Head of caudate nucleus (tissue), 42 donors: ENCODE data around the gene EVPLL.
"Not testable (repeated sequence)": the region's sequence is repeated elsewhere in the genome, so short reads cannot be mapped to it uniquely, and the experiment has no call there.

ENCODE experiments used
- DNase-seq, 42 donors: peaks; one replicate each; pipeline versions ENCODE4 v3.0.0 to v3.0.0-alpha.2; 2020 to 2021; ENCODE audit warnings: mixed read lengths in 7 of 42
- intact Hi-C: fragments of 100-400 bp; cut with DNase I; formaldehyde crosslinking; loops from one replicate; pipeline ENCODE4 v1.15.0; 2022

The EVPLL gene

GRCh38 chr17:18374216-18374615 is 3.4 kb upstream of the EVPLL start:
- DNase-seq, result peak in 1 of 42 donors; percentile 12
- intact Hi-C loops, result no loop called here

DNA sequence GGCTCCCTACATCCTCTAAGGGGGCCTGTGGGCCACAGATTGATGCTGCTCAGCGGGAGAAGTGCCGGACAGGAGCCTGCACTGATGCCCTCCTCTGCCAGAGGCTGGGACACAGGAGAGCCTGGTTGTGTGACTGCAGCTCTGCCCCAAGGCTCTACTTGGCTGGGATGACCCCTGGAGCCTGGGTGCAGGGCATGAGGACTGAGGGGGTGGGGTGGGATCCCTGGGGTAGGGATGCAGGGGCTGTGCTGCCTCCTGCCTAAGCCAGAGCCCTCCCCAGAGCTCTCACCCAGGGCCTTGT is 577 bp downstream of the EVPLL start:
- intact Hi-C loops, result no loop called here
- peak in 1 of 42 donors; percentile 2 for DNase-seq

DNA sequence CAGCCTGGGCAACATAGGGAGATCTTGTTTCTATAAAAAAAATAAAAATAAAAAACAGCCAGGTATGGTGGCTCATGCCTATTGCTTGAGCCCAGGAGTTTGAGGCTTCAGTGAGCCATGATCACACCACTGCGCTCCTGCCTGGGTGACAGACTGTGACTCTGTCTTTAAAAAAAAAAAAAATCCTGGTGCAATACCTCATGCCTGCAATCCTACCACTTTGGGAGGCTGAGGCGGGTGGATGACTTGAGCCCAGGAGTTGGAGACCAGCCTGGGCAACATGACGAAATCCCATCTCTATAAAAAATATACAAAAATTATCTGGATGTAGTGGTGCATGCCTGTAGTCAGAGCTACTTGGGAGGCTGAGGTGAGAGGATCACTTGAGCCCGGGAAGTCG is 1.0 kb downstream of the EVPLL start:
- intact Hi-C loops, result not testable (repeated sequence)
- peak in 2 of 42 donors; percentile 26 to 28 for DNase-seq

GRCh38 chr17:18379246-18380146 is 1.9 kb downstream of the EVPLL start:
- intact Hi-C loops, result no loop called here
- peak in 2 of 42 donors; percentile 5 to 21 for DNase-seq

GRCh38 chr17:18380471-18381157 is 3.0 kb downstream of the EVPLL start:
- intact Hi-C loops, result no loop called here
- peak in 1 of 42 donors; percentile 9 for DNase-seq

DNA sequence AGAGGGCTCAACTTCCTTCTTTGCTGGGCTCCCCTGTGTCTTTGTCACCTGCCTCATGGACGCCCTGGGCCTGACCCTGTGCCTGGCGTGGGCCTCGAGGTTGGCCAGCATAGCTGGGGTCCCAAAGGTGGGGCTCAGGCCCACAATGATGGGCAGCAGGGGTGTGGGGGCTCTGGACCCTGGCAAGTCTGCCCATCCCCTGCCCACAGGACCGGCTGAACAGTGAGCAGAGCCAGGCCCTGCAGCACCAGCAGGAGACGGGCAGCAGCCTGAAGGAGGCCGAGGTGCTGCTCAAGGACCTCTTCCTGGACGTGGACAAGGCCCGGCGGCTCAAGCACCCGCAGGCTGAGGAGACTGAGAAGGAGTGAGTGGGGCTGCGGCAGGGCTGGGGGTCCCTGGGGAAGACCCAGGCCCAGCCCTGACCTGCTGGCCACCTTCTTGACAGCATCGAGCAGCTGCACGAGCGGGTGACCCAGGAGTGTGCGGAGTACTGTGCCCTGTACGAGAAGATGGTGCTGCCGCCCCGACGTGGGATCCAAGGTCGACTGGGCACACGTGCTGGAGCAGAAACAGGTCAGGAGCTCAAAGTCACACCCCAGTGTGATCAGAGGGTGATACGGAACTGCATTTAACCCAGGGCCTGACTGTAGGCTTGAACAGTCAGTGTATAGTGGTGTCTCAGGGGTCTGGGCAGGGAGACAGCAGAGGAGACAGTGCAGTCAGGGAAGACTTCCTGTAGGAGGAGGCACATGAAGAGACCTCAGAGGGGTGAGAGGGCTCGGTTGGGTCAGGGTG is 3.8 kb downstream of the EVPLL start:
- peak in 1 of 42 donors; percentile 28 for DNase-seq
- intact Hi-C loops, result no loop called here

GRCh38 chr17:18381953-18382245 is 4.3 kb downstream of the EVPLL start:
- intact Hi-C loops, result no loop called here

DNA sequence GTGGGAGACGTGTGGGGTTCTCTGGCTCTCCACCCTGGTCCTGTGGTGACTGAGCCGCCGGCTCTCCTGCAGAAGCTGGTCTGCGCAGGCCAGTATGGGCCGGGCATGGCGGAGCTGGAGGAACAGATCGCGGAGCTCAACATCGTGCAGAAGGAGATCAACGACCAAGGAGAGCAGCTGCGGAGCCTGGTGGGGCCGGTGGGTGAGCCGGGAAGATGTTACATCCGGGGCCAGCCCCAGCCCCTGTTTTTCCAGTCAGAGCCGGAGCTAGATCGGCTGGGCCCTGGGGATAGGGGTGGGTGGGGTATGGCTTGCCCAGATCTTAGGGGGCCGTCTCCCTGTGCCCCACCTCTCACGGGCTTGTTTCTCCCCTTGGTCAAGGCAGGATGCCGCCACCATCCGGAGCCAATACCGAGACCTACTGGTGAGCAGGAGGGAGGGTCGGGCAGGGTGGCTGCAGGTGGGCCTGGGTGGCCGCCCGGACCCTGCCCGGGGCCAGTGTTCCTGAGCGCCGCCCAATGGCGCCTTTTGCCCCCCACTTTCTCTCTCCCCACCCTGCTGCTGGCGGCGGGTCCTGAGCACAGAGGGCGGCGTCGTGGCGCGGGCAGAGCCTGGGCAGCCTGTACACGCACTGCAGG is 5.0 kb downstream of the EVPLL start:
- DNase-seq, result peak in 1 of 42 donors; percentile 22
- intact Hi-C loops, result no loop called here

More at GRCh38 chr17:18381953-18382245, 4.3 kb downstream of the EVPLL start:
- peak in 1 of 42 donors; percentile 15 for DNase-seq

DNA sequence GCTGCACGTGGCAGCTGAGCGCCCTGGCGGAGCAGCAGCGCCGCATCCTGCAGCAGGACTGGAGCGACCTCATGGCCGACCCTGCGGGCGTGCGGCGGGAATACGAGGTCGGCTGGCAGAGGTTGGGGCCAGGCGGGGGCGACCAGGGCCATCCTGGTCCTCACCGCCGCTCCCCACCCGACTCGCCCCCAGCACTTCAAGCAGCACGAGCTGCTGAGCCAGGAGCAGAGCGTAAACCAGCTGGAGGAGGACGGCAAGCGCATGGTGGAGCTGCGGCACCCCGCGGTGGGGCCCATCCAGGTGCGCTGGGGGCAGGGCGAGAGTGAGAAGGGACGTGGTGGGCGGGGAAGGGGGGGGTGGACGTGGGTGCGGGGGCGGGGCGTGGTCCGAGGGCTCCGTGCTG is 5.5 kb downstream of the EVPLL start:
- peak in 6 of 42 donors; percentile 16 to 38 (median 24) for DNase-seq
- intact Hi-C loops, result not testable (repeated sequence)

GRCh38 chr17:18384271-18384670 is 6.7 kb downstream of the EVPLL start:
- intact Hi-C loops, DNase-seq: not testable (repeated sequence)

DNA sequence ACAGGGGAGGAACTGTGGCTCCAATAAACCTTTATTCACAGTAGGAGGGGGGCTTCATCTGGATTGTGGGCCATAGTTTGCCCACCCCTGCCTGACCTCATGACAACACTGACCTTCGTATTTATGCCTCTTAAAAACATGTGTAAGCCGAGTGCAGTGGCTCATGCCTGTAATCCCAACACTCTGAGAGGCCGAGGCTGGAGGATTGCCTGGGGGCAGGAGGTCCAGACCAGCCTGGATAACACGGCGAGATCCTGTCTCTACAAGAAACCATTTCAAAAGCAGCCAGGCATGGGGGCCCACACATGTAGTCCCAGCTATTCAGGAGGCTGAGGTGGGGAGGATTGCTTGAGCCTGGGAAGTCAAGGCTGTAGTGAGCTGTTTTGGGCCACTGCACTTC is 10.0 kb downstream of the EVPLL start:
- intact Hi-C loops, result not testable (repeated sequence)
- peak in 1 of 42 donors; percentile 28 for DNase-seq

GRCh38 chr17:18388266-18388665 is 10.7 kb downstream of the EVPLL start:
- intact Hi-C loops, result not testable (repeated sequence)
- DNase-seq, result peak in 1 of 42 donors; percentile 21

DNA sequence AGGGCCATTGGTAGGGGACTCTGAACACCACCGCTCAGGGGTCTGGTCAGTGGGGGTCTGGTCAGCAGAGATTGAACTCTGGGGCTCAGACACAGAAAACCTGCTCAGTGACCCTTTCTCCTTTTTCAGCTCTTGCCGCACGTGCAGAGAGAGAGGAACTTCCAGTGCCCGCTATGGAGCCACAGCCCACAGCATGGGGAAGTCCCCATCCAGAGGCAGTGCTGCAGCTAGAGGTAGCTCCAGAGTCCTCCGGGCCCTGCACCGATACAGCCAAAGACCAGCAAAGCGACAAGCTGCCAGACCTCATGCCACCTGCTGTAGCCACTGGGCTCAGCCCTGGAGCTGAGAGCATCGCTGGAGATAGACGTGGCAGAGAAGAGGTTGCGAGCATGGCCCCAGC is 11.2 kb downstream of the EVPLL start:
- intact Hi-C loops, result not testable (repeated sequence)

GRCh38 chr17:18401872-18402590 is 24.5 kb downstream of the EVPLL start:
- intact Hi-C loops, DNase-seq: not testable (repeated sequence)

More for the DNA sequence above, 11.2 kb downstream of the EVPLL start:
- DNase-seq, result peak in 1 of 42 donors; percentile 7

DNA sequence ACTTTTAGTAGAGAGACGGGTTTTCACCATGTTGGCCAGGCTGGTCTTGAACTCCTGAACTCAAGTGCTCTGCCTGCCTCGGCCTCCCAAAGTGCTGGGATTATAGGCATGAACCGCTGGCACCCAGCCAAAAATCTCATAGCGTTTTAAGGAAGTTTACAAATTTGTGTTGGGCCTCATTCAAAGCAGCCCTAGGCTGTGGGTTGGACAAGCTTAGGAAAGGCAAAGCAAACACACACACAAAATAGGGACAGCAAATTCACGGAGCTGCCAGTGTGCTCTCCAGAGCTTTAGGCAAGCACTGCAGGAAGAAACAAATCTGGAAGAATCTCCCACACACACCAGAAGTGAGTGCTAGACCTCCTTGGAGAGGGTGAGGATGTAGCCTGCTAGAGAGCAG is 25.6 kb downstream of the EVPLL start:
- DNase-seq, intact Hi-C loops: not testable (repeated sequence)

DNA sequence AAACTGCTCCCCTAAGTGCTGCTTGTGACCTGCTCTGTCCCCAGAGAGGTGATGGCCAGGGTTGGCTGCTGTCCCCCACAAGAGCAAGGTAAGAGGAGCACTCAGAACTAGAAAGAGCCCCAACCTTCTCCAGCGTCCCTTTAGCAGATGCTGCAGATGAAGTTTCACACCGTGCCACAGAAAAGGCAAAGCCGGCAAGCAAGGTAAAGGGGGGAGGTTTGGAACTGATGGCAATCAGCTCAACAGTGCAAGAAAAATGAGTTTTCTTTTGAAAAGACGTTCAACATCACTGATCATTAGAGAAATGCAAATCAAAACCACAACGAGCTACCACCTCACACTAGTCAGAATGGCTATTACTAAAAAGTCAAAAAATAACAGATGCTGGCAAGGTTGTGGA is 26.0 kb downstream of the EVPLL start:
- DNase-seq, intact Hi-C loops: not testable (repeated sequence)

GRCh38 chr17:18408906-18409305 is 31.3 kb downstream of the EVPLL start:
- DNase-seq, intact Hi-C loops: not testable (repeated sequence)

DNA sequence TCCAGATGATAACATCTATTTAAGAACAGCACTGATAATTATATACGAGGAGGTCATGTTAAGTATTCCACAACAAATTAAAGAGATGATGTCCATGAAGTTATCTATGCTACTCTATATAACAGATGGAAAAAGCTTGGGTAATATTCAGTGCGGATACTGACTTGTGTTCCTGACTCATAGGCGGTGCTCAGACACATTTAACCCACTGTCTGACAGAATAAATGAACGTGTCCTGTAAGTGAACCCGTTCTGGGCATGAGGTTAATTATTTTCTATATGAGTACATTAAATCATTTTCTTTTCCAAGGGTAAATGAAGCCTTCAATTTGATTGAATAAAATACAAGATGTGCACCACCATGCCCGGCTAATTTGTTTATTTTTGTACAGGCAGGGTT is 31.7 kb downstream of the EVPLL start:
- DNase-seq, intact Hi-C loops: not testable (repeated sequence)
